Measurements from ENCODE around the gene ESYT1. TPM values are rescaled to one million over a fixed set of nuclear protein-coding genes. Genes with fewer than 3 reads are reported as not detected.
A peak's percentile ranks its signal among the peaks of the same experiment; 100 is the strongest.

The ESYT1 gene
- total RNA-seq, 1 experiment from 2014 or later = 111 TPM

DNA sequence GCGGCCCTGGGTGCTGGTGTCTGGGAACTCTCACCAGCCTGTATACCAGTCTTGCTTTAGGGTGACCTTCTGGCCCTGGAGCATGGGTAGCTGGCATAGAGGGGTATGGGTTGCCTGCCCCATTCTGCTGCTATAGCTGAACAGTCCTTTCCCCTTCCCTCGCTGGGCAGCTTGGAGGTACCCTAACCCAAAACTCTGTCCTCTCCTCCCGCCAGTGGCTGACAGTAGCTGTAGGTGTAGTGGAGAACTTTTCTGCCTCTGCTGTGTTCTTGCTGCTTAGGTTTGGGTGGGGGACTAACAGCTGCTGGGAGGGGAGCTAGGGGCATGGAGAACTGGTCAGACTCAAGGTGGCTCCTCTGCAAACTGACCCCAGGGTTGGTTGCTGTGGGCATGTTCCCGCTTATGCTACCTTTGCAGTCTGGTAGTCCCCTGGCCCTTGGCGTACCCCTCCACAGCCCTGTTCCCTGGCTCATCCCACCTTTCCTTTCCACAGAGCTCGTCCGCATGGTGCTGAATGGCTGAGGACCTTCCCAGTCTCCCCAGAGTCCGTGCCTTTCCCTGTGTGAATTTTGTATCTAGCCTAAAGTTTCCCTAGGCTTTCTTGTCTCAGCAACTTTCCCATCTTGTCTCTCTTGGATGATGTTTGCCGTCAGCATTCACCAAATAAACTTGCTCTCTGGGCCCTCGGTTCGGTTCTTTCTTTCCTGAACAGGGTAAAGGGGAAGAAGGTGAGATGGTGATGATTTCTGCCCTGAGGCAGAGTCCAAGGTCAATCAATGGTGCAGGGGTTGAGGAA lies 33.0 kb downstream of the ESYT1 start:
- H3K27me3 Mint-ChIP-seq (ENCODE audit: low read depth) = peaks cover 11% of the 10 kb centered on the region
- peaks cover 3% of the 10 kb centered on the region; the same call in 1 of the 2 replicates for H3K79me2 ChIP-seq (ENCODE audit: insufficient read depth, low read length)
- no peak overlapping the region for H3K27ac ChIP-seq (ENCODE audit: insufficient read length, low read depth, low read length)

More for the DNA sequence above, 33.0 kb downstream of the ESYT1 start:
- H3K56ac ChIP-seq (ENCODE audit: insufficient read length, low read depth, low read length) = no peak overlapping the region
- no peak overlapping the region for H3K4ac ChIP-seq (ENCODE audit: low read depth, low read length)
- no peak overlapping the region for H2AFZ ChIP-seq (ENCODE audit: low read length)
- peaks cover 15% of the 10 kb centered on the region for H3K23me2 ChIP-seq (ENCODE audit: insufficient read length, low read depth, low read length, poor library complexity, severe bottlenecking)
- H2BK20ac ChIP-seq (ENCODE audit: low read depth, low read length, poor library complexity, severe bottlenecking) = no peak overlapping the region
- H2BK15ac ChIP-seq (ENCODE audit: low read depth, low read length) = no peak overlapping the region
- WGBS (ENCODE audit: extremely low coverage, insufficient read length, low lambda C conversion rate) = no CpG with 5 or more reads among the region's 11 CpGs
- H3K9me3 Mint-ChIP-seq = peaks cover 0 to 4% of the 10 kb centered on the region in 2 experiments; a peak in 3 of 5 replicates
- H3K79me1 ChIP-seq (ENCODE audit: insufficient read depth, low read depth, low read length, poor library complexity, severe bottlenecking) = peaks cover 2% of the 10 kb centered on the region
- no peak overlapping the region for H2BK5ac ChIP-seq (ENCODE audit: insufficient read length, low read length)
- H4K20me1 ChIP-seq (ENCODE audit: control insufficient read depth, insufficient read depth, insufficient read length) = no peaks in the 10 kb centered on the region
- no peak overlapping the region for H4K8ac ChIP-seq (replicated peaks; ENCODE audit: insufficient read length, low read depth, low read length)
- H3K27ac Mint-ChIP-seq = peak overlapping the region; percentile 21 to 97 (median 96); a peak in 6 of 7 replicates
- no peak overlapping the region for H4K5ac ChIP-seq (ENCODE audit: insufficient read length, low read depth, low read length)
- H3K4me3 Mint-ChIP-seq = peak overlapping the region; percentile 93 to 96
- no peak overlapping the region for H4K91ac ChIP-seq (ENCODE audit: insufficient read length, low read depth, low read length)
- H2BK120ac ChIP-seq (ENCODE audit: low read depth, low read length, poor library complexity, severe bottlenecking) = no peak overlapping the region
- H3K9ac ChIP-seq (ENCODE audit: extremely low read depth, insufficient read length, low read length) = no peak overlapping the region
- no peak for TF ChIP-seq CTCF (conservative IDR thresholded peaks at IDR 0.05)
- H3K4me2 ChIP-seq (ENCODE audit: insufficient read depth, insufficient read length, low read length) = peak overlapping the region; percentile 80
- no peak overlapping the region for H2AK5ac ChIP-seq (ENCODE audit: insufficient read length, low read length)
- H3T11ph ChIP-seq (ENCODE audit: low read length) = no peak overlapping the region
- no peak for DNase-seq
- H3K4me1 Mint-ChIP-seq = peaks cover 46 to 60% of the 10 kb centered on the region in 2 experiments
- H3K36me3 Mint-ChIP-seq (ENCODE audit: insufficient read depth in 1 of 3, low read depth in 3 of 3) = peaks cover 61 to 82% (median 71%) of the 10 kb centered on the region in 3 experiments
- H2BK12ac ChIP-seq (ENCODE audit: insufficient read length, low read depth, low read length) = no peak overlapping the region
- peaks cover 5% of the 10 kb centered on the region; the same call in 1 of the 2 replicates for H3K4me1 ChIP-seq (ENCODE audit: insufficient read depth, low read length)
- no peak overlapping the region for H3K18ac ChIP-seq (ENCODE audit: insufficient read length, low read depth, low read length)
- H3K27me3 ChIP-seq (ENCODE audit: insufficient read depth, low read length) = no peaks in the 10 kb centered on the region
- no peak overlapping the region for H3K23ac ChIP-seq (ENCODE audit: insufficient read length, low read depth, low read length)
- H3K14ac ChIP-seq (ENCODE audit: insufficient read depth, low read length) = no peak overlapping the region
- no peaks in the 10 kb centered on the region for H3K9me3 ChIP-seq (ENCODE audit: control insufficient read depth, low read depth, low read length)
